ENCODE data around the gene HLA-DQA1.

HLA-DQA1 gene

GRCh38 chr6:32609731-32610640 is 27.2 kb upstream of the HLA-DQA1 start:
- Histone ChIP-seq H3K4me1 (ENCODE audit: insufficient read depth, low read length) (peaks cover 4% of the 10 kb centered on the region), H3K4me3 (ENCODE audit: low read length) (no peak overlapping the region)

GRCh38 chr6:32610682-32611296 is 26.4 kb upstream of the HLA-DQA1 start:
- no peak overlapping the region for H2AFZ ChIP-seq (ENCODE audit: low read depth, low read length)
- peaks cover 4% of the 10 kb centered on the region for H3K4me1 ChIP-seq (ENCODE audit: insufficient read depth, low read length)
- H3K36me3 ChIP-seq (ENCODE audit: insufficient read depth, low read length), result no peaks in the 10 kb centered on the region
- H3K27me3 ChIP-seq (ENCODE audit: insufficient read depth, low read length), result no peaks in the 10 kb centered on the region
- H3K9me3 ChIP-seq (ENCODE audit: low read length), result no peaks in the 10 kb centered on the region
- H3K4me3 ChIP-seq (ENCODE audit: low read length), result no peak overlapping the region

More at GRCh38 chr6:32609731-32610640, 27.2 kb upstream of the HLA-DQA1 start:
- H3K27me3 ChIP-seq (ENCODE audit: insufficient read depth, low read length), result no peaks in the 10 kb centered on the region
- H3K9me3 ChIP-seq (ENCODE audit: low read length), result no peaks in the 10 kb centered on the region
- H3K36me3 ChIP-seq (ENCODE audit: insufficient read depth, low read length), result no peaks in the 10 kb centered on the region
- H2AFZ ChIP-seq (ENCODE audit: low read depth, low read length), result no peak overlapping the region

DNA sequence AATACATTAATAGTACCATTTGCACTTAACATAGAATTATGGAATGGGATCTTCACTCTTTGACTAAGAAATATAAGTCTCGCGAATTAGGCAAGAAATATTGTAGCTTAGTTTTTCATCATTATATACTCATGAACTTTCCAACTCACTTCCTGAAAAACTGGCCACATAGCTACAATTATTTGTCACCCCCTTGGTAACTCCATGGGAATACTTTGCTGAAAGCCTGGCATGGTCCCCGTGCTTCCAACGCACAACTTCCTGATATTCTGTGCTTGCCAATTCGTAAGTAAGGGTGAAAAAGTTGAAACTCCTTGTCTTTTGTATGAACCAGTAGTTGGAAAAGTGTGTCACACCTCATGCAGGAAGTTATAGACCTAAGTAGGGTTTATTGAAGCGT is 23.7 kb upstream of the HLA-DQA1 start:
- Histone ChIP-seq H3K4me1 (ENCODE audit: insufficient read depth, low read length) (peaks cover 4% of the 10 kb centered on the region), H3K27me3 (ENCODE audit: insufficient read depth, low read length) (no peaks in the 10 kb centered on the region), H3K36me3 (ENCODE audit: insufficient read depth, low read length) (no peaks in the 10 kb centered on the region), H3K9me3 (ENCODE audit: low read length) (no peaks in the 10 kb centered on the region), H3K4me3 (ENCODE audit: low read length) (no peak overlapping the region), H2AFZ (ENCODE audit: low read depth, low read length) (no peak overlapping the region)

GRCh38 chr6:32614366-32615081 is 22.7 kb upstream of the HLA-DQA1 start:
- H3K9me3 ChIP-seq (ENCODE audit: low read length), result no peaks in the 10 kb centered on the region
- H3K27me3 ChIP-seq (ENCODE audit: insufficient read depth, low read length), result no peaks in the 10 kb centered on the region
- no peak overlapping the region for H2AFZ ChIP-seq (ENCODE audit: low read depth, low read length)
- H3K36me3 ChIP-seq (ENCODE audit: insufficient read depth, low read length), result no peaks in the 10 kb centered on the region
- no peak overlapping the region for H3K4me3 ChIP-seq (ENCODE audit: low read length)
- H3K4me1 ChIP-seq (ENCODE audit: insufficient read depth, low read length), result peaks cover 1% of the 10 kb centered on the region

GRCh38 chr6:32615885-32616532 is 21.2 kb upstream of the HLA-DQA1 start:
- Histone ChIP-seq H3K27me3 (ENCODE audit: insufficient read depth, low read length) (no peaks in the 10 kb centered on the region), H3K4me1 (ENCODE audit: insufficient read depth, low read length) (no peaks in the 10 kb centered on the region), H3K9me3 (ENCODE audit: low read length) (no peaks in the 10 kb centered on the region), H2AFZ (ENCODE audit: low read depth, low read length) (no peak overlapping the region), H3K36me3 (ENCODE audit: insufficient read depth, low read length) (no peaks in the 10 kb centered on the region), H3K4me3 (ENCODE audit: low read length) (no peak overlapping the region)

DNA sequence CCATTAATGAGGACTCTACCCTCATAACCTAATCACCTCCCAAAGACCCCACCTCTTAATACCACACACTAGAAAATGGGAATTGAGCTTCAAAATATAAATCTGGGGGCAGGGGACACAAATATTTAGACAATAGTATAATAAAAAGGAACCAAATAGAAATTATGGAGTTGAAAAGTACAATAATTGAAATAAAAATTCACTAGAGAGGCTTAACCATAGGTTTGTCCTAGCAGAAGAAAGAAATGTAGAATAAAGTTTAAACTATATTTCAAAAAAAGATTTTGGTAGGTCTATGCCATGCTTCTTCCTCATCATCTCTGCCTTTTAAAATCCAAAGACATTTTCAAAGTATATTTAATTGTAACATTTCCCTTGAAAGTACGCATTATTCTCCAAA is 19.5 kb upstream of the HLA-DQA1 start:
- no peaks in the 10 kb centered on the region for H3K27me3 ChIP-seq (ENCODE audit: insufficient read depth, low read length)
- no peak overlapping the region for H3K4me3 ChIP-seq (ENCODE audit: low read length)
- no peaks in the 10 kb centered on the region for H3K36me3 ChIP-seq (ENCODE audit: insufficient read depth, low read length)
- no peak overlapping the region for H2AFZ ChIP-seq (ENCODE audit: low read depth, low read length)
- H3K9me3 ChIP-seq (ENCODE audit: low read length), result no peaks in the 10 kb centered on the region
- no peaks in the 10 kb centered on the region for H3K4me1 ChIP-seq (ENCODE audit: insufficient read depth, low read length)

DNA sequence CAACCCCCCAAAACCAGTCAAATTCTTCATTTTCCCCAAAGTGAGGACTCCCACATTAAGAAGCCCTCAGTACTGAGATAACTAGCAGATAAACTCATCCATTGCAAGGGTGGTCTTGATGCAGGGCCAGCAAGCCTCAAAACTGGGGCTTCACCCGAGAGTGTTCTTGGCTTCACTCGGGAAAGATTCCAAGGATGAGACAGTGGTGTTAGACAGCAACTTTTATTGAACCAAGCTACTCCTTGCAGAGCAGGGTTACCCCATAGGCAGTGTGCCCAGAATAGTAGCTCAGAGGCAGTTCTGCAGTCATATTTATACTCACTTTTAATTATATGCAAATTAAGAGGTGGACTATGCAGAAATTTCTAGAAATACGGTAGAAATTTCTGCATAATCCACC is 15.8 kb upstream of the HLA-DQA1 start:
- Histone ChIP-seq H3K9me3 (ENCODE audit: low read length) (no peaks in the 10 kb centered on the region), H3K27me3 (ENCODE audit: insufficient read depth, low read length) (no peaks in the 10 kb centered on the region), H3K36me3 (ENCODE audit: insufficient read depth, low read length) (no peaks in the 10 kb centered on the region), H3K4me3 (ENCODE audit: low read length) (no peak overlapping the region), H2AFZ (ENCODE audit: low read depth, low read length) (no peak overlapping the region), H3K4me1 (ENCODE audit: insufficient read depth, low read length) (no peaks in the 10 kb centered on the region)

DNA sequence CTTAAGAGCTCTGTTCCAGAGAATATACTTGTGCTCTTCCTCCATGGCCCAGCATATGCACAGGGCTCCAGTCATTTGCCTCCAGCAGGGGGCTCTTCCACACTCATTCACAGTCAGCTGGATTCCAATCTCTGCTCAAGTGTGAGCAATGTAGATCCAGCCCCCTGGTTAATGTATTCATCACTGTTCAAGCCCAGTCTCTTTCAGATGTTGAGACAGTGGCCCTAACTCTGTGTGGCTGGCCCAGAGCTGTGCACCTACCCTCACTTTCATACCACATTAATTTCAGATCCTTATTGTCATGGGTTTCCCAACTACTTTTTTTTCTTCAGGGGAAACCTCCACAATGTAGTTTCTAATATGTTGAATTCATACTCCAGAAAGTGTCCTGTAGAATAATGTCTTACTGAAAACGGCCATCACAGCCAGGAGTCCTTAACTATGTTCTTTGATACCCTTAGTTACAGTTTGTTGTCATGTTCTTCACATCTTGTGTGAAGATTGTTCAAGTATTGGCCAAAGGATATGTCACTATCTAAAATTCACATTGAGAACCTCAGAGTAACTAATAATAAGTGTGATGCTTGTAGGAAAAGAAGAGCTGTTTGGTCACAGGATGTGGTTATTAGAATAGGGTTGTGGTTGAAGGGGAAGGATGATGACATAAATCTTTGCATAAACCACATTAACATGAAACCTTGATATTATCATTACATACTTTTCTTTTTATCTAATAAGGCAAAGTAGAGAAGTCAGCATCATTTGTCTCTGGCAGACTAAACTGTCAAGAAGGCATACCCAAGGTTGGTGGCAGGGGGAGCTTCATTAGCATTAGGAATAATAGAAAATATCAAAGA is 14.4 kb upstream of the HLA-DQA1 start:
- Histone ChIP-seq H3K36me3 (ENCODE audit: insufficient read depth, low read length) (no peaks in the 10 kb centered on the region), H2AFZ (ENCODE audit: low read depth, low read length) (no peak overlapping the region), H3K27me3 (ENCODE audit: insufficient read depth, low read length) (no peaks in the 10 kb centered on the region), H3K4me3 (ENCODE audit: low read length) (no peak overlapping the region), H3K4me1 (ENCODE audit: insufficient read depth, low read length) (no peaks in the 10 kb centered on the region), H3K9me3 (ENCODE audit: low read length) (no peaks in the 10 kb centered on the region)

GRCh38 chr6:32623693-32624092 is 13.5 kb upstream of the HLA-DQA1 start:
- Histone ChIP-seq H2AFZ (ENCODE audit: low read depth, low read length) (no peak overlapping the region), H3K4me3 (ENCODE audit: low read length) (no peak overlapping the region), H3K4me1 (ENCODE audit: insufficient read depth, low read length) (no peaks in the 10 kb centered on the region), H3K36me3 (ENCODE audit: insufficient read depth, low read length) (no peaks in the 10 kb centered on the region), H3K9me3 (ENCODE audit: low read length) (no peaks in the 10 kb centered on the region), H3K27me3 (ENCODE audit: insufficient read depth, low read length) (no peaks in the 10 kb centered on the region)

GRCh38 chr6:32624565-32624964 is 12.6 kb upstream of the HLA-DQA1 start:
- Histone ChIP-seq H3K9me3 (ENCODE audit: low read length) (no peaks in the 10 kb centered on the region), H2AFZ (ENCODE audit: low read depth, low read length) (no peak overlapping the region), H3K4me3 (ENCODE audit: low read length) (no peak overlapping the region), H3K27me3 (ENCODE audit: insufficient read depth, low read length) (no peaks in the 10 kb centered on the region), H3K4me1 (ENCODE audit: insufficient read depth, low read length) (no peaks in the 10 kb centered on the region), H3K36me3 (ENCODE audit: insufficient read depth, low read length) (no peaks in the 10 kb centered on the region)

- Histone ChIP-seq H3K9me3 (ENCODE audit: low read length) (no peaks in the 10 kb centered on the region), H3K36me3 (ENCODE audit: insufficient read depth, low read length) (no peaks in the 10 kb centered on the region), H3K4me3 (ENCODE audit: low read length) (no peak overlapping the region), H2AFZ (ENCODE audit: low read depth, low read length) (no peak overlapping the region), H3K27me3 (ENCODE audit: insufficient read depth, low read length) (no peaks in the 10 kb centered on the region), H3K4me1 (ENCODE audit: insufficient read depth, low read length) (no peaks in the 10 kb centered on the region)
Observed at GRCh38 chr6:32625137-32625536, 12.1 kb upstream of the HLA-DQA1 start.

DNA sequence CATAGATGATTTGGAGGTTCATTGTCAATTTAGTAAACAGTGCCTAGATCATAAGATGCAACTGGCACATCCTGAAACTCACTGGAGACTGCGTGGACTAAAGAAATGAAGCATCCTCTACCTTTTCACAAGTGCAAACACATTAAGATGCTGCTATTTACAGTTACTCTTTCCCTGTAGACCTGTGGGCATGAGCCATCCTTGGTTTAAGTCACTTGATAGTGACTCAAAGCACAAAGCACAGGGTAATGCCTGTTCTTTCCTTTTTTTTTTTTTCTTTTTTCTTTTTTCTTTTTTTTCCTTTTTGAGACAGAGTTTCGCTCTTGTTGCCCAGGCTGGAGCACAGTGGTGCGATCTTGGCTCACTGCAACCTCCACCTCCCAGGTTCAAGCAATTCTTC is 10.0 kb upstream of the HLA-DQA1 start:
- no peak overlapping the region for H3K4me3 ChIP-seq (ENCODE audit: low read length)
- H3K36me3 ChIP-seq (ENCODE audit: insufficient read depth, low read length), result no peaks in the 10 kb centered on the region
- no peak overlapping the region for H2AFZ ChIP-seq (ENCODE audit: low read depth, low read length)
- H3K27me3 ChIP-seq (ENCODE audit: insufficient read depth, low read length), result no peaks in the 10 kb centered on the region
- no peaks in the 10 kb centered on the region for H3K4me1 ChIP-seq (ENCODE audit: insufficient read depth, low read length)
- no peaks in the 10 kb centered on the region for H3K9me3 ChIP-seq (ENCODE audit: low read length)

Measured in neuron (in vitro differentiated cells).